ENCODE data around the gene UBR4.

GRCh38 chr1:19066874-19067181 lies 143.2 kb downstream of the UBR4 start:
- TF ChIP-seq EZH2 (IDR thresholded peaks at IDR 0.05; ENCODE audit: borderline replicate concordance, low read depth, low read length, severe bottlenecking) (no peak), CTCF (IDR thresholded peaks at IDR 0.05; ENCODE audit: borderline replicate concordance, extremely low read depth, low read length, poor library complexity, severe bottlenecking) (no peak)
